IMR-90 (cell line): ENCODE data around the gene DYRK3.

ENCODE experiments used
- CEBPB ChIP-seq: IDR thresholded peaks from 2 replicates; pipeline ENCODE4 v1.6.1; 2012; ENCODE audit warnings: low read depth, low read length, improper control_type of control experiment
- CHD1 ChIP-seq: IDR thresholded peaks from 2 replicates; pipeline ENCODE4 v1.6.1; 2012; ENCODE audit warnings: low read depth, low read length, improper control_type of control experiment
- MAFK ChIP-seq: IDR thresholded peaks from 2 replicates; pipeline ENCODE4 v1.6.1; 2012; ENCODE audit warnings: low read depth, low read length, improper control_type of control experiment
- MXI1 ChIP-seq: IDR thresholded peaks from 2 replicates; pipeline ENCODE4 v1.6.1; 2012; ENCODE audit warnings: low read depth, mild to moderate bottlenecking, low read length, moderate library complexity, borderline replicate concordance
- NFE2L2 ChIP-seq: fragments of 150-350 bp; IDR thresholded peaks from 2 replicates; pipeline ENCODE4 v1.6.1; 2016; ENCODE audit warnings: low read depth, mild to moderate bottlenecking, low read length
- POLR2A ChIP-seq: IDR thresholded peaks from 2 replicates; pipeline ENCODE4 v1.6.1; 2012; ENCODE audit warnings: mild to moderate bottlenecking, low read depth, low read length
- RAD21 ChIP-seq: IDR thresholded peaks from 2 replicates; pipeline ENCODE4 v1.6.1; 2012; ENCODE audit warnings: low read length, improper control_type of control experiment
- RCOR1 ChIP-seq: IDR thresholded peaks from 2 replicates; pipeline ENCODE4 v1.6.1; 2012; ENCODE audit warnings: mild to moderate bottlenecking, low read length, improper control_type of control experiment; ENCODE audit not compliant: insufficient replicate concordance
- TF ChIP-seq, protein P1 (sequence below): conservative IDR thresholded peaks from 2 replicates; pipeline ENCODE4 v1.5.1; 2012; ENCODE audit warnings: mild to moderate bottlenecking, low read depth, low read length, improper control_type of control experiment
- TF ChIP-seq, protein P2 (sequence below): fragments of 150-350 bp; IDR thresholded peaks from 2 replicates; pipeline ENCODE4 v1.6.1; 2017; ENCODE audit warnings: mild to moderate bottlenecking, antibody characterized with exemption, low read length, low read depth

DNA sequence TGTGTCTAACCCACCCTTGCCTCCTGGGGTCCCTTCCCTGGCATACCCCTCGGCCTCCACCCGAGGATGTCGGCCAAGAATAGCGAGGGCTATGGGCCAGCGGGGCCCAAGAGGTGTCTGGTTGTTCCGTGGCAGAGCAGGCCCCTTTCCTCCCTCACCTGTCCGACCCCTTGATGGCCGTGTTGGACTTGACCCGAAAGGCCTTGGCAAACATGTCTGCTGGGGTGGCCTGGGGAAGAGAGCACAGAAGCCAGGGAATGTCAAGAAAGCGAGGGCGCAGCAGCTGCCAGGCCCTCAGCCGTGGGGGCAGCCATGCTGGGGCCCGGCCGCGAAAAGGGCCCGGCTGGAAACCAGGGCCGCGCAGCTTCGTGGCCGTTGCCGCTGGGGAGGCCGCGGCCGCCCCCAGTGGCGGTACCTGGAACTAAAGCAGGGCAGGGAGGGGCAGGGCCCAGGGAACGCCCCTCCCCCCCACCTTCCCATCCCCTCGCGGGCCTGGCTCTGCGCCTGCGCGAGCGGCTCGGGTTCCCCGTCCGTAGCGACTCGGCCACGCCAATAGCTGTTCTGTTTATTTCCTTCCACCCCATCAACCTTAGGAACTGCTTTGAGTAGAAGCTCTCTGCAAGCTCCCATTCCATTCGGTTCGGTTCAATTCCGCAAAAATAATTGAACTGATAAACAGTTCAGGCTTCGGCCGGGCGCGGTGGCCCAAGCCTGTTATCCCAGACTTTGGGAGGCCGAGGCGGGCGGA is 23.0 kb upstream of the DYRK3 start, which contains the start of gene EIF2D:
- TF ChIP-seq POLR2A = peak; percentile 97
- peak; percentile 61 for TF ChIP-seq RAD21
- TF ChIP-seq, protein P1, sequence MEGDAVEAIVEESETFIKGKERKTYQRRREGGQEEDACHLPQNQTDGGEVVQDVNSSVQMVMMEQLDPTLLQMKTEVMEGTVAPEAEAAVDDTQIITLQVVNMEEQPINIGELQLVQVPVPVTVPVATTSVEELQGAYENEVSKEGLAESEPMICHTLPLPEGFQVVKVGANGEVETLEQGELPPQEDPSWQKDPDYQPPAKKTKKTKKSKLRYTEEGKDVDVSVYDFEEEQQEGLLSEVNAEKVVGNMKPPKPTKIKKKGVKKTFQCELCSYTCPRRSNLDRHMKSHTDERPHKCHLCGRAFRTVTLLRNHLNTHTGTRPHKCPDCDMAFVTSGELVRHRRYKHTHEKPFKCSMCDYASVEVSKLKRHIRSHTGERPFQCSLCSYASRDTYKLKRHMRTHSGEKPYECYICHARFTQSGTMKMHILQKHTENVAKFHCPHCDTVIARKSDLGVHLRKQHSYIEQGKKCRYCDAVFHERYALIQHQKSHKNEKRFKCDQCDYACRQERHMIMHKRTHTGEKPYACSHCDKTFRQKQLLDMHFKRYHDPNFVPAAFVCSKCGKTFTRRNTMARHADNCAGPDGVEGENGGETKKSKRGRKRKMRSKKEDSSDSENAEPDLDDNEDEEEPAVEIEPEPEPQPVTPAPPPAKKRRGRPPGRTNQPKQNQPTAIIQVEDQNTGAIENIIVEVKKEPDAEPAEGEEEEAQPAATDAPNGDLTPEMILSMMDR = peak; percentile 99
- no peak for TF ChIP-seq CEBPB
- peak; percentile 74 for TF ChIP-seq RCOR1
- TF ChIP-seq MXI1 = peak; percentile 91
- TF ChIP-seq, protein P2, sequence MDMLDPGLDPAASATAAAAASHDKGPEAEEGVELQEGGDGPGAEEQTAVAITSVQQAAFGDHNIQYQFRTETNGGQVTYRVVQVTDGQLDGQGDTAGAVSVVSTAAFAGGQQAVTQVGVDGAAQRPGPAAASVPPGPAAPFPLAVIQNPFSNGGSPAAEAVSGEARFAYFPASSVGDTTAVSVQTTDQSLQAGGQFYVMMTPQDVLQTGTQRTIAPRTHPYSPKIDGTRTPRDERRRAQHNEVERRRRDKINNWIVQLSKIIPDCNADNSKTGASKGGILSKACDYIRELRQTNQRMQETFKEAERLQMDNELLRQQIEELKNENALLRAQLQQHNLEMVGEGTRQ = no peak
- no peak for TF ChIP-seq NFE2L2
- TF ChIP-seq CHD1 = no peak
- peak; percentile 12; the same call in 1 of the 2 replicates for TF ChIP-seq MAFK
